Lung (tissue), 12 donors: ENCODE measurements around the gene COL6A5. TPM values are rescaled to one million over a fixed set of nuclear protein-coding genes. Genes with fewer than 3 reads are reported as not detected.

Source experiments
- ATAC-seq: fragments of 200-7000 bp; cut with Tn5 transposase; one replicate; pipeline ENCODE4 v1.9.1; 2020; ENCODE audit warnings: moderate number of reproducible peaks; ENCODE audit not compliant: insufficient read depth, low FRiP score
- DNase-seq, 3 donors: peaks; one replicate each; pipeline ENCODE4 v3.0.0-alpha.2; 2013 to 2017
- H3K27ac ChIP-seq, 2 donors: one replicate each; pipeline ENCODE4 v1.5.1; 2013; ENCODE audit warnings: mild to moderate bottlenecking in 2 of 2, moderate library complexity in 2 of 2, control low read depth in 1 of 2, inconsistent platforms in 1 of 2, low read depth in 1 of 2, low read length in 1 of 2
- H3K27me3 ChIP-seq, 3 donors: one replicate each; pipeline ENCODE4 v1.5.1; 2013; ENCODE audit warnings: low read length in 2 of 3; ENCODE audit not compliant: control insufficient read depth in 3 of 3, insufficient read depth in 3 of 3
- H3K36me3 ChIP-seq, 4 donors: one replicate each; pipeline ENCODE4 v1.5.1; 2013; ENCODE audit warnings: low read length in 4 of 4, mild to moderate bottlenecking in 1 of 4, moderate library complexity in 1 of 4; ENCODE audit not compliant: control insufficient read depth in 4 of 4, insufficient read depth in 4 of 4
- H3K4me1 ChIP-seq, 5 donors: one replicate each; pipeline ENCODE4 v1.5.1; 2013; ENCODE audit warnings: low read length in 5 of 5, mild to moderate bottlenecking in 2 of 5, moderate library complexity in 1 of 5; ENCODE audit not compliant: control insufficient read depth in 5 of 5, insufficient read depth in 5 of 5
- H3K4me3 ChIP-seq: one replicate; pipeline ENCODE4 v1.5.1; 2013; ENCODE audit warnings: mild to moderate bottlenecking, control low read depth, moderate library complexity
- H3K9ac ChIP-seq, 2 donors: one replicate each; pipeline ENCODE4 v1.5.1; 2013; ENCODE audit warnings: low read length in 2 of 2, control low read depth in 1 of 2; ENCODE audit not compliant: insufficient read depth in 1 of 2
- H3K9me3 ChIP-seq, 4 donors: one replicate each; pipeline ENCODE4 v1.5.1; 2013; ENCODE audit warnings: low read length in 3 of 4, mild to moderate bottlenecking in 1 of 4, moderate library complexity in 1 of 4; ENCODE audit not compliant: control insufficient read depth in 4 of 4, insufficient read depth in 3 of 4
- WGBS, 2 donors: extraction: QIAGEN DNeasy Blood & Tissue Kit; methylation state at CpG; one replicate each; pipeline ENCODE4 v1.1.7; 2013; 5-methylcytosine and 5-hydroxymethylcytosine counted together
- polyA plus RNA-seq, 2 donors: library from polyadenylated mRNA; stranded (reverse); fragments of 200-250 nt; gene quantifications; one replicate each; pipeline ENCODE4 v1.2.1, GENCODE V29; 2013
- total RNA-seq, 2 donors: library from RNA; depleted of rRNA in 1 of 2; stranded (reverse); fragments of >200 nt in 1 of 2; gene quantifications; one replicate each; pipeline ENCODE4 v1.2.1, GENCODE V29; 2014 to 2021
- TF ChIP-seq, protein P1 (sequence below): IDR thresholded peaks from 2 replicates; pipeline ENCODE4 v1.5.1; 2012; ENCODE audit warnings: mild to moderate bottlenecking; ENCODE audit errors: control extremely low read depth, extremely low read depth
- donor health status: control.
- donor health status: control.
- donor health status: Bipolar disorder and iron deficiency.
- donor health status: healthy.
- donor health status: DM: yes; HTN: yes; CAD: no.

COL6A5 gene
- total and polyA plus RNA-seq, 4 donors, result 0.90 to 9.4 (median 4.4) TPM

DNA sequence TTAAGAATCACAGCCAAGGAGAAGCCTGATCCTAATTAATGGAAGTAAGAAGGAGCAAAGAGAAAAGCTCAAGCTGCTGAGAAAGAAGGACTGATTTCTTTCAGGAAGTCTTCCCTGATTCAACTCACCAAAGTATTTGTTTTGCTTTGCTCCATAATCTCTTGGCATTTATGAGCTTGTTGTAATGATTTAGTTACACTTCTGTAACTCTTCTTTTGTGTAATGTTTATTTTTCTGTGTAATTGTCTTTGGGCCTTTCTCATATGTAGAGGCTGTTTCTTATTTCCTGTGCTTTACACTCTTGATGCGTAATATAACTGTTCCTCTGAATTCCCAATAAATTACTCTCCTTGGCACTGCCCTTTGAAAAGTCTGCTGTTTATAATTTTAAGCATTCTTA lies 80.0 kb downstream of the COL6A5 start:
- Histone ChIP-seq H3K4me1 (no peaks in the 10 kb centered on the region), H3K9ac (no peak overlapping the region), H3K27me3 (no peaks in the 10 kb centered on the region), H3K27ac (no peak overlapping the region), H3K9me3 (peaks cover 0 to 2% (median 0%) of the 10 kb centered on the region in 4 donors), H3K36me3 (no peaks in the 10 kb centered on the region), H3K4me3 (no peak overlapping the region)
- TF ChIP-seq, protein P1, sequence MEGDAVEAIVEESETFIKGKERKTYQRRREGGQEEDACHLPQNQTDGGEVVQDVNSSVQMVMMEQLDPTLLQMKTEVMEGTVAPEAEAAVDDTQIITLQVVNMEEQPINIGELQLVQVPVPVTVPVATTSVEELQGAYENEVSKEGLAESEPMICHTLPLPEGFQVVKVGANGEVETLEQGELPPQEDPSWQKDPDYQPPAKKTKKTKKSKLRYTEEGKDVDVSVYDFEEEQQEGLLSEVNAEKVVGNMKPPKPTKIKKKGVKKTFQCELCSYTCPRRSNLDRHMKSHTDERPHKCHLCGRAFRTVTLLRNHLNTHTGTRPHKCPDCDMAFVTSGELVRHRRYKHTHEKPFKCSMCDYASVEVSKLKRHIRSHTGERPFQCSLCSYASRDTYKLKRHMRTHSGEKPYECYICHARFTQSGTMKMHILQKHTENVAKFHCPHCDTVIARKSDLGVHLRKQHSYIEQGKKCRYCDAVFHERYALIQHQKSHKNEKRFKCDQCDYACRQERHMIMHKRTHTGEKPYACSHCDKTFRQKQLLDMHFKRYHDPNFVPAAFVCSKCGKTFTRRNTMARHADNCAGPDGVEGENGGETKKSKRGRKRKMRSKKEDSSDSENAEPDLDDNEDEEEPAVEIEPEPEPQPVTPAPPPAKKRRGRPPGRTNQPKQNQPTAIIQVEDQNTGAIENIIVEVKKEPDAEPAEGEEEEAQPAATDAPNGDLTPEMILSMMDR, result no peak
- WGBS, 2 donors, result 70 to 94% methylated on average over 1 of the region's 1 CpG
- ATAC-seq (no peak), DNase-seq (peak in 1 of 3 donors; percentile 10)

DNA sequence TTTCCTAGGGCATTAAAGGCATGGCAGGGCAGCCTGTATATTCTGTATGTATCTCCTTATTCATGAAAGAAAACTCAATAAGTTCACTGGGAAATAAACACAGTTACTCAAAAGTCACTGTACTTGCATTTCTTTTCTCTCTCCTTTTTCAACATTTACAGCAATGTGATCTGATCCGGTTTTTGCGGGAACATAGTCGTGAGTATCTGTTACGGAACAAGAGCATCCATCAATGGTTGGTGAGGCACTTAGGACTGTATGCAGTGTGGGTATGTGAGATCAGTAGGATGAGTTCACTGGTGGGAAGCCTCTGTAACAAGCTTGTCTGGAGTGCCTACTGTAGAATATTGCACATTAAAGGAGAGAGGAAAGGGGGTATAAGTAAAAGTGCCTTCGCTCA lies 80.7 kb downstream of the COL6A5 start:
- no peaks in the 10 kb centered on the region for H3K27me3 ChIP-seq
- H3K4me3 ChIP-seq, result no peak overlapping the region
- DNase-seq, result no peak
- 84 to 87% methylated on average over 5 of the region's 5 CpGs for WGBS, 2 donors
- no peak overlapping the region for H3K27ac ChIP-seq
- TF ChIP-seq, protein P1, result no peak
- H3K9me3 ChIP-seq, result peaks cover 0 to 2% (median 0%) of the 10 kb centered on the region in 4 donors
- H3K9ac ChIP-seq, result no peak overlapping the region
- H3K4me1 ChIP-seq, result no peaks in the 10 kb centered on the region
- no peaks in the 10 kb centered on the region for H3K36me3 ChIP-seq
- no peak for ATAC-seq

DNA sequence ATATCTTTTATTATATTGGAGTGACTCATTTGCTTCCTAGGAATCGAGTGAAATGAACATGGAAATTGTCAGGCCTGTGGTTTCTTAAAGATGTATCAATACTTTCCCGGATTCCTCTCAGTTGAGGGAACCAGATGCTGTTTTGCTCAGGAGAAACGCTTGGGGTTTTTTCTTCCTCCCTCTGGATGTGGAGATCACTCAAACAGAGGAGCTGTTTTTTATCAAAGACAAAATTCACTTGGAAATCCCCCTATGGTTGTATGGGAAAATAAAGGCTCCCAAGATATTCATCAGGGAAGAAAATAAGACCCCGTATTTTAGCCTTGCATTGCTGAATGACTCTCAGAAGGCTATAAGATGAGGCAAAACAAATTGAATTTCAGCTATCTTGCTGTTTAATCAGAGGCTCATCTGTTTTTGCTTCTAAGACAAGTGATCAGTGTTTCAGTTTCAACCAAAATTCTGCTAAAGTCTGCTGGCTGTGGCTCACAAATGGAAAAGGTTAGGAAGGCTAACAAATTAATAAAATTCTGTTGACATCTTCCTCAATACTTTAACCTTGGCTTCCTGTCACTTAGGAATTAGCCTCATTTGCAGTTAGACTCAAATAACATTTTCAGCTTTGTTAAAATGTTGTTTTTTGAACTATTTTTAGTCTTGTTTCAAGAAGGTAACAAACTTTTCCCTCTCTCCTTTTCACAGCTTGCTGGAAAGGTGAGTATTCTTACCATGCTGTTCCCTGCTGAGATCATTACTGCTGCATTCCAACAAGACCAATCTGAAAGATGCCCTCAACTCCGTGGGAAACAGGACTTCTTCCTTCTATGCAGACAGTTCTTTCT lies 83.6 kb downstream of the COL6A5 start:
- Histone ChIP-seq H3K9me3 (peaks cover 0 to 2% (median 0%) of the 10 kb centered on the region in 4 donors), H3K27me3 (no peaks in the 10 kb centered on the region), H3K27ac (no peak overlapping the region), H3K36me3 (no peaks in the 10 kb centered on the region), H3K4me1 (no peaks in the 10 kb centered on the region), H3K4me3 (no peak overlapping the region), H3K9ac (no peak overlapping the region)
- TF ChIP-seq, protein P1, result no peak
- ATAC-seq (no peak), DNase-seq (no peak)
- 71 to 74% methylated on average over 5 of the region's 5 CpGs for WGBS, 2 donors

DNA sequence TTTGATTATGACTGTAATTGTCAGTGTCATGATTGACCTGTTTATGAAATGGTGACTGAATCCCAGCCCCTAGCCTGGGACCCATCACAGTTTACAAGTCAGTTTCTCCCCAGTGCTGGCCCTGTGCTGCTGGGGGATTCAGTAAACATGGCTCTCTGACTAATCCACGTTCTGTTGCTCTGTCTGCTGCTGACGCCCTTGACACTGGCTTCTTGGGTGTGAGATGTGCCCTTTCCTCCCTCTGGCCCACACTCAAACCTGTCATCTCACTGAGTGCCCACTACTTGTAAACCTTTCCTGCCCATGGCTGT lies 84.2 kb downstream of the COL6A5 start:
- ATAC-seq (no peak), DNase-seq (no peak)
- Histone ChIP-seq H3K4me1 (no peaks in the 10 kb centered on the region), H3K9me3 (peaks cover 0 to 2% (median 0%) of the 10 kb centered on the region in 4 donors), H3K36me3 (no peaks in the 10 kb centered on the region), H3K4me3 (no peak overlapping the region), H3K27me3 (no peaks in the 10 kb centered on the region), H3K9ac (no peak overlapping the region), H3K27ac (no peak overlapping the region)
- TF ChIP-seq, protein P1, result no peak
- WGBS, 2 donors, result 76 to 83% methylated on average over 2 of the region's 2 CpGs
